Stimulated activated CD4-positive, alpha-beta T cell treated with anti-CD3 and anti-CD28 coated beads, Interleukin-4, amount 100 ng/mL, for 24 hours (primary cell): ENCODE data around the gene TLK2.

Experiments used
- DNase-seq: peaks from one replicate; pipeline ENCODE4 v3.0.0-alpha.2; 2020

The TLK2 gene

GRCh38 chr17:62658136-62658920, 179.7 kb downstream of the TLK2 start:
- no peak for DNase-seq

GRCh38 chr17:62660629-62661118, 182.0 kb downstream of the TLK2 start:
- DNase-seq, result no peak

GRCh38 chr17:62661337-62661736, 182.7 kb downstream of the TLK2 start:
- no peak for DNase-seq

- DNase-seq, result no peak
Observed at GRCh38 chr17:62662855-62663254, 184.2 kb downstream of the TLK2 start.
